ENCODE data around the gene NPAS2. TPM values are rescaled to one million over a fixed set of nuclear protein-coding genes. Genes with fewer than 3 reads are reported as not detected.

NPAS2 gene
- polyA plus RNA-seq, 2 donors: 62.7 to 70.0 TPM

DNA sequence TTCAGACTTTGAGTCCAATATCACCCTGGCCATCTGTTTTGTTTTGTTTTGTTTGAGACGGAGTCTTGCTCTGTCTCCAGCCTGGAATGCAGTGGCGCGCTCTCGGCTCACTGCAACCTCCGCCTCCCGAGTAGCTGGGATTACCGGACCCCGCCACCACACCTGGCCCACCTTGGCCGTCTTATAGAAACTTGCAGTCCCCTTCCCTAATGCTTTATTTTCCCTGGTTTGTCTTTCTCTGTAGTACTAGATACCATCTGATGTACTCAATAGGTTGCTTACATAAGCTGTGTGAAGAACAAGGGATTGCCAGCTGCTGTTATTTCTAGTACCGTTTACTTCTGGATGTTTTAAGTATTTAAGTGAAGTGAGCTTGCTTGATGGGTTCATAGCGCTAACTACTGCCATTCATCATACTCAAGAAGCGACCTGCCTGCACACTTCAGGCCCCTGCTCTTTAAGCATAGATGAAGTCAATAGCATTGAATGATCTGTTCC is 183.4 kb downstream of the NPAS2 start:
- H3K27ac ChIP-seq (ENCODE audit: low read depth in 2 of 2, low read length in 1 of 2): peak overlapping the region in 1 of 2 donors; percentile 97
- 16 to 21% methylated on average over 12 of the region's 12 CpGs for WGBS, 2 donors
- H3K27me3 ChIP-seq (ENCODE audit: control insufficient read depth in 1 of 2, insufficient read depth in 2 of 2, low read length in 2 of 2): no peaks in the 10 kb centered on the region

DNA sequence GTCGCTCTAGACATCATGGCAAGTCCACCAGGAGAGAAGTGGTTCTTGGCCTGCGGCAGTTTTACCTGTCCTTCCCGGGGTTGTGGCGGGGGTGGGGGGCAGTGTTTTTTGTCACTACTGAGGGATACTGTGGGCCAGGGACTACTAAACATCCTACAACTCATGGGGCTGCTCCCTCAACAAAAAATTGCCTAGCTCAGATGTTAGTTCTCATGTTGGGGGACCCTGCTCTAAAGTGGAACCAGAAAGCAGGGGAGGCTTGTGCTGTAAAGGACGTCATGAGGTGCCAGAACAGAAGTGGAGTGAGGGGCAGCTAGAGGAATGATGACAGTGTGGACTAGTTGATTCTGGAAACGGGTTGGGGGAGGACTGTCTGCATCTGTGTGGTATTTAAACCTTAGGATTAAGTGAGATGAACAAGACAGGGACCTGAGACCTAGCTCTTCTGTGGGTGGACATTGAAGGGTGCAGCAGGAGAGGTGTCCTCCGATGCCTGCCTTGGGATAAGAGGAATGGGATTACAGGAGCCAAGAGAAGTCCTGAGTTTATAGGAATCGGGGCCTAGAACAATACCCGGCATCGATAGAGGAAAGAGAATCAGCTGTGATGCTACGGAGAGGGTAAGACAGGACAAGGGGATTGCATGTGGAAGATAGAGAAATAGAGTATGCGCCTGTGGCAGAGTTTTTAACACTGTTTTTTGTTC is 184.8 kb downstream of the NPAS2 start:
- peak overlapping the region in 1 of 2 donors; percentile 5 for H3K4me3 ChIP-seq (ENCODE audit: low read depth in 1 of 2, low read length in 2 of 2)
- no peak overlapping the region for H3K27ac ChIP-seq (ENCODE audit: low read depth in 2 of 2, low read length in 1 of 2)
- peaks cover 0 to 5% of the 10 kb centered on the region in 2 donors for H3K4me1 ChIP-seq (ENCODE audit: control insufficient read depth in 2 of 2, insufficient read depth in 2 of 2, low read length in 1 of 2)
- WGBS, 2 donors: 89 to 90% methylated on average over 12 of the region's 12 CpGs
- H3K9me3 ChIP-seq (ENCODE audit: control insufficient read depth in 2 of 2, insufficient read depth in 1 of 2, low read depth in 1 of 2, low read length in 1 of 2): no peaks in the 10 kb centered on the region
- H3K27me3 ChIP-seq (ENCODE audit: control insufficient read depth in 1 of 2, insufficient read depth in 2 of 2, low read length in 2 of 2): no peaks in the 10 kb centered on the region
- peaks cover 16 to 27% of the 10 kb centered on the region in 2 donors for H3K36me3 ChIP-seq (ENCODE audit: control insufficient read depth in 2 of 2, insufficient read depth in 2 of 2, low read length in 1 of 2)

More for the DNA sequence above, 183.4 kb downstream of the NPAS2 start:
- Histone ChIP-seq H3K36me3 (ENCODE audit: control insufficient read depth in 2 of 2, insufficient read depth in 2 of 2, low read length in 1 of 2) (peaks cover 16 to 24% of the 10 kb centered on the region in 2 donors), H3K9me3 (ENCODE audit: control insufficient read depth in 2 of 2, insufficient read depth in 1 of 2, low read depth in 1 of 2, low read length in 1 of 2) (no peaks in the 10 kb centered on the region), H3K4me3 (ENCODE audit: low read depth in 1 of 2, low read length in 2 of 2) (peak overlapping the region; percentile 99), H3K4me1 (ENCODE audit: control insufficient read depth in 2 of 2, insufficient read depth in 2 of 2, low read length in 1 of 2) (peaks cover 0 to 5% of the 10 kb centered on the region in 2 donors)

DNA sequence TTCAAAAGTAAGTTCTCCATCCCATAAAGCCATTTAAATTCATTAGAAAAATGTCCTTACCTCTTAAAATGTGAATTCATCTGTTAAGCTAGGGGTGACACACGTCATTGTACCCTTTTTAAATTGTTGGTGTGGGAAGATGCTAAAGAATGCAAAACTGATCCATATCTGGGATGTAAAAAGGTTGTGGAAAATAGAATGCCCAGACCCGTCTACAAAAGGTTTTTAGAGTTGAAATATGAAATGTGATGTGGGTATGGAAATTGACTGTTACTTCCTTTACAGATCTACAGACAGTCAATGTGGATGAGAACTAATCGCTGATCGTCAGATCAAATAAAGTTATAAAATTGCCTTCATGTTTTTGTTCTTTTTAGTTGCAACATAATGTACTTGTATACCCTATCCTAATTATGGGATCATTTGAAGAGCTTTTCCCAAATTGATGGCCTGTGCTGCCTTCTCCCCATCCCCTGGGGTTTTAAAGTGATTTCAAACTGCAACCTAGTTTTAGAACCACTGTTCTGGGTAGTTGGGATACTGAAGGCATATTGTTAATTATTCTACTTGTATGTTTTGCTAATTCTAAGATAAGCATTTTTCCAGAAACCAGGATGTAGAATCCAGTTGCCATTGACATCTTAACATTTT is 186.3 kb downstream of the NPAS2 start:
- H3K4me1 ChIP-seq (ENCODE audit: control insufficient read depth in 2 of 2, insufficient read depth in 2 of 2, low read length in 1 of 2): peaks cover 0 to 5% of the 10 kb centered on the region in 2 donors

DNA sequence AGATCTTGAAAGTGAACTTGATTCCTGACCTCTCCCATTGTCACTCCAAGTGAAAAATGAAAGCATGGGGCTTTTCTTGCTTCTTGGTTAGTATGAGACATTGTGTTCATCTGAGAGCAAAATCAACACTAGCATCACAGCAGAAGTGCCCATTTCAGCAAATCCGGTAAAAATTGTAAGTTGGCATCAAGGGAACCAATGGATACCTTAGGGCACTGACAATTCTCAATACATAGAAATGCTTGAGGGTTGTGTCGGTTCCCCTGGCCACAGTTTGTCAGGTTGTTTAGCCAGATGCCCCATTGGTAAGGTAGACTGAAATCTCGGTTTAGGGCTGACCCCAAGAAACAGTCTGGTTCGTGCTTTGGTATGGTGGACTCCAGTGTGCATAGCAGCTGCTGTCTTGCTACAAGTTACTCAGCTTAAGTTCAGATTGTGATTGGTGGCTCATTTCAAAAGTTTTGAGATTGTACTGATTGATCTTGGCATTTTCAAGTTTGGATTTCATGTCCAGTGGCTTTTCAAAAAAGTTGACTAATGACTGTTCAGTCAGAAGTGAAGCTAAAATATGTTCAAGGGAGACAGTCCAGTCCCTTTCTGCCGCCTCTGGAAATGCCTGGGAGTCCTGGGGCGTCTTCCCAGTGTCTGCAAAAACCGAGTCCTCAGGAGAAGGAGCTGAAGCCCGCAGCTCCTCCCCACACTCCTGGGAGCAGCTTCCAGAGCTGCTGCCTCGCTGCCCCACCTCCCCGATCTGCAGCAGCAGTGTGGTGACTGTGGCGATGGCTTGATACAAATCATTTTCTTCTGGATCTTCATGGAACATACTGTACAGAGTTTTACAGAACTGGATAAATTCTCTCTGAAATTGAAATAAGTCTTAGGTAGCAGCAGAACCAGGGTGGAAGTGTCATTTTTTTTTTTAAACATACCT is 187.7 kb downstream of the NPAS2 start:
- Histone ChIP-seq H3K27me3 (ENCODE audit: control insufficient read depth in 1 of 2, insufficient read depth in 2 of 2, low read length in 2 of 2) (no peaks in the 10 kb centered on the region), H3K9me3 (ENCODE audit: control insufficient read depth in 2 of 2, insufficient read depth in 1 of 2, low read depth in 1 of 2, low read length in 1 of 2) (no peaks in the 10 kb centered on the region), H3K27ac (ENCODE audit: low read depth in 2 of 2, low read length in 1 of 2) (no peak overlapping the region), H3K4me1 (ENCODE audit: control insufficient read depth in 2 of 2, insufficient read depth in 2 of 2, low read length in 1 of 2) (peaks cover 0 to 3% of the 10 kb centered on the region in 2 donors), H3K4me3 (ENCODE audit: low read depth in 1 of 2, low read length in 2 of 2) (no peak overlapping the region), H3K36me3 (ENCODE audit: control insufficient read depth in 2 of 2, insufficient read depth in 2 of 2, low read length in 1 of 2) (peaks cover 16 to 33% of the 10 kb centered on the region in 2 donors)
- whole genome bisulfite sequencing, 2 donors: 75 to 79% methylated on average over 11 of the region's 11 CpGs

More for the DNA sequence above, 186.3 kb downstream of the NPAS2 start:
- H3K27me3 ChIP-seq (ENCODE audit: control insufficient read depth in 1 of 2, insufficient read depth in 2 of 2, low read length in 2 of 2): no peaks in the 10 kb centered on the region
- H3K9me3 ChIP-seq (ENCODE audit: control insufficient read depth in 2 of 2, insufficient read depth in 1 of 2, low read depth in 1 of 2, low read length in 1 of 2): no peaks in the 10 kb centered on the region
- no peak overlapping the region for H3K27ac ChIP-seq (ENCODE audit: low read depth in 2 of 2, low read length in 1 of 2)
- peaks cover 16 to 29% of the 10 kb centered on the region in 2 donors for H3K36me3 ChIP-seq (ENCODE audit: control insufficient read depth in 2 of 2, insufficient read depth in 2 of 2, low read length in 1 of 2)
- 72 to 77% methylated on average over 4 of the region's 4 CpGs for WGBS, 2 donors
- H3K4me3 ChIP-seq (ENCODE audit: low read depth in 1 of 2, low read length in 2 of 2): no peak overlapping the region

DNA sequence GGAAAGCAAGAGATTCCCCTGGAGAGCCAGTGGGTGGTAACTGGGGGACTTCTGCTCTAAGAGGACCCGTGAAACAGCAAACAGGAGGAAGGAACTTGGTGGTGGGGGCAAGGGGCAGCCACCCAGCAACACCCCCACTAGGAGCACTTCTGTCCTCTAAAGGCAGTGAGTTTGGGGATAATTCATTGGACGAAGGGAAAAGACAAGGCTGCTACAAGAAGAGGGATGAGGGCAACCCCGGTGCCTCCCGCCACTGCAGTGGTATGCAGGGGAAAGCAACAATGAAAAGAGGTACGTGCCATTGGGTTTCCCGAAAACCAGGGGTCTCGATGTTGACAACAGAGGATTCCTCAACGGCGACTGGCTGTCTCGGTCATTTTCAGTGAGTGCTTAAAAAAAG is 191.2 kb downstream of the NPAS2 start:
- H3K4me1 ChIP-seq (ENCODE audit: control insufficient read depth in 2 of 2, insufficient read depth in 2 of 2, low read length in 1 of 2): no peaks in the 10 kb centered on the region
- no peak overlapping the region for H3K27ac ChIP-seq (ENCODE audit: low read depth in 2 of 2, low read length in 1 of 2)
- 87 to 89% methylated on average over 10 of the region's 10 CpGs for WGBS, 2 donors
- H3K36me3 ChIP-seq (ENCODE audit: control insufficient read depth in 2 of 2, insufficient read depth in 2 of 2, low read length in 1 of 2): peaks cover 8 to 17% of the 10 kb centered on the region in 2 donors
- no peak overlapping the region for H3K4me3 ChIP-seq (ENCODE audit: low read depth in 1 of 2, low read length in 2 of 2)
- no peaks in the 10 kb centered on the region for H3K27me3 ChIP-seq (ENCODE audit: control insufficient read depth in 1 of 2, insufficient read depth in 2 of 2, low read length in 2 of 2)
- no peaks in the 10 kb centered on the region for H3K9me3 ChIP-seq (ENCODE audit: control insufficient read depth in 2 of 2, insufficient read depth in 1 of 2, low read depth in 1 of 2, low read length in 1 of 2)

DNA sequence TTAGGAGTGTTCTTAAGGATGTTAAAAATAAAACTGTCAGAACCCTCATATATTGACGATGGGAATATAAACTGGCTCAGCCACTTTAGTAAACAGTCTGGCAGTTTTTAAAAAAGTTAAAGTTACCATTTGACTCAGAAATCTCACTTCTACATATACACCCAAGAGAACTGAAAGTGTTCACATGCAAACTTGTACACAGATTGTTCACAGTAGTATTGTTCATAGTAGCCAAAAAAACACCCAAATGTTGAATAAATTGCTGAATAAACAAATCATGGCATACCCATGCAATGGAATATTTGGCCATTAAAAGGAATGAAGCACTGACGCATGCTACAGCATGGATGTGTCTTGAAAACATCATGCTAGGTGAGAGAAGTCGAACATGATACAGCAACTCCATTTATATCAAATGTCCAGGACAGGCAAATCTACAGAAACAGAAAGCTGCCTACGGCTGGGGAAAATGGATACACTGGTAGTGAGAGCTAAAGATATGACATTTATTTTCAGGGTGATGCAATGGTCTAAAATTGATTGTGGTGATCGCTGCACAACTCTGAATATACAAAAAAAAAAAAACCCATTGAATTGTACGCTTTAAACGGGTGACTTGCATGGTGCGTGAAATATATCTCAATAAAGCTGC is 192.2 kb downstream of the NPAS2 start:
- H3K27me3 ChIP-seq (ENCODE audit: control insufficient read depth in 1 of 2, insufficient read depth in 2 of 2, low read length in 2 of 2): no peaks in the 10 kb centered on the region
- H3K36me3 ChIP-seq (ENCODE audit: control insufficient read depth in 2 of 2, insufficient read depth in 2 of 2, low read length in 1 of 2): peaks cover 8 to 15% of the 10 kb centered on the region in 2 donors
- no peaks in the 10 kb centered on the region for H3K9me3 ChIP-seq (ENCODE audit: control insufficient read depth in 2 of 2, insufficient read depth in 1 of 2, low read depth in 1 of 2, low read length in 1 of 2)
- H3K4me3 ChIP-seq (ENCODE audit: low read depth in 1 of 2, low read length in 2 of 2): no peak overlapping the region
- 52 to 59% methylated on average over 8 of the region's 8 CpGs for WGBS, 2 donors
- H3K4me1 ChIP-seq (ENCODE audit: control insufficient read depth in 2 of 2, insufficient read depth in 2 of 2, low read length in 1 of 2): no peaks in the 10 kb centered on the region
- H3K27ac ChIP-seq (ENCODE audit: low read depth in 2 of 2, low read length in 1 of 2): no peak overlapping the region

DNA sequence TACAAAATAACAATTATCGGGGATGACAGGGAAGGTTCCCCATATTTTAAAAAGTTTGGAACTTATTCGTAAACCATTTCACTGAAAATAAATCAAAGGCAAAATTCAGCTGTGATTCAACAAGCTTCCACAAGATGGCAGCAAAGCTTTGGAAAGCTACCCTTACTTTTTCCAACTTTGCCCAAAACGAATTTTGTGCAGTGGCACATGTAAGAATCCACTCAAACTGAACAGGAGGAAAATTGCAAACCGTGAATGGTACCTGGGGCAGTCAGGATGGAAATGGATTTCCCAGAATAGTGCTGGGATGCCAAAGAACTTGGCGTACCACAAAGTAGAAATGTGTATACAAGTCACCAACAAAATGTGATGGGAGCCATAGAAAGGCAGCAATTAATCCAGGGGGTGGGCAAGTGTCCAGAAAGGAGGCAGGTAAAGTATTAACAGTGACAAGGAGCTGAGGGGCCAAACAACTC is 192.8 kb downstream of the NPAS2 start:
- WGBS, 2 donors: 29 to 38% methylated on average over 5 of the region's 5 CpGs
- H3K4me1 ChIP-seq (ENCODE audit: control insufficient read depth in 2 of 2, insufficient read depth in 2 of 2, low read length in 1 of 2): no peaks in the 10 kb centered on the region
- H3K9me3 ChIP-seq (ENCODE audit: control insufficient read depth in 2 of 2, insufficient read depth in 1 of 2, low read depth in 1 of 2, low read length in 1 of 2): no peaks in the 10 kb centered on the region
- H3K4me3 ChIP-seq (ENCODE audit: low read depth in 1 of 2, low read length in 2 of 2): no peak overlapping the region
- no peaks in the 10 kb centered on the region for H3K27me3 ChIP-seq (ENCODE audit: control insufficient read depth in 1 of 2, insufficient read depth in 2 of 2, low read length in 2 of 2)
- peaks cover 5 to 11% of the 10 kb centered on the region in 2 donors for H3K36me3 ChIP-seq (ENCODE audit: control insufficient read depth in 2 of 2, insufficient read depth in 2 of 2, low read length in 1 of 2)
- no peak overlapping the region for H3K27ac ChIP-seq (ENCODE audit: low read depth in 2 of 2, low read length in 1 of 2)

DNA sequence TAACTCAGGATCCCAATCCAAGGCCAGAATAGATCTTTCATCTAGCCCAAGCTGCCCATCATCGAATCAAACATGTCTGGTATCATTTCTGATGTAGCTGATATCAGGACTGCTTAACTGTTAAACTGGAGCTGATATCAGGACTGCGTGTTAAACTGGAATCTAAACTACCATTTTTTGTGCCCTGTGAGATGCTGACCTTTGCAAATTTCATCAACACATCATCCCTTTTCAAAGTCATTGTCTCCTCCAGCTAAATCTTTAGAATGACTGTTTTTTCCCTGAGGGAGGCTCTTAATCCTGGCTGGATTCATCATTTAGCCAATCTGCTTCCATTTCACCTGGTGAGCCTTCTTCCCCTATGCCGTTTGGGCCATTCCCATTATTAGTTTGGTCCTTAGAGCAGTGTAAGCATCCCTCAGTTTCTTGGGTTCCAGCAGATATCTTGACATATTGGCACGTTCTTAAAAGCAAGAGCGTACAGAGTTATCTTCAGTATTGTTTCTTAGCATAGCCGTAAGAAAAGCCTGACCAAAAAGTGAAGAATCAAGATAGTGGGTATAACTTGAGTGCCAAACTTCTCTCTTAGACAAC is 194.4 kb downstream of the NPAS2 start:
- WGBS, 2 donors: 84 to 91% methylated on average over 6 of the region's 6 CpGs

More for the DNA sequence above, 194.4 kb downstream of the NPAS2 start:
- Histone ChIP-seq H3K4me1 (ENCODE audit: control insufficient read depth in 2 of 2, insufficient read depth in 2 of 2, low read length in 1 of 2) (no peaks in the 10 kb centered on the region), H3K27me3 (ENCODE audit: control insufficient read depth in 1 of 2, insufficient read depth in 2 of 2, low read length in 2 of 2) (no peaks in the 10 kb centered on the region), H3K36me3 (ENCODE audit: control insufficient read depth in 2 of 2, insufficient read depth in 2 of 2, low read length in 1 of 2) (peaks cover 0 to 9% of the 10 kb centered on the region in 2 donors), H3K27ac (ENCODE audit: low read depth in 2 of 2, low read length in 1 of 2) (no peak overlapping the region), H3K4me3 (ENCODE audit: low read depth in 1 of 2, low read length in 2 of 2) (no peak overlapping the region), H3K9me3 (ENCODE audit: control insufficient read depth in 2 of 2, insufficient read depth in 1 of 2, low read depth in 1 of 2, low read length in 1 of 2) (no peaks in the 10 kb centered on the region)
